H54 (cell line): ENCODE results near the gene RNU2-63P.
"Not testable (repeated sequence)": the region's sequence is repeated elsewhere in the genome, so short reads cannot be mapped to it uniquely, and the experiment has no call there.

Experiments used
- DNase-seq: peaks from one replicate; pipeline ENCODE4 v3.0.0; 2011; ENCODE audit warnings: low spot score, mixed read lengths; ENCODE audit not compliant: insufficient read length
- FAIRE-seq: peaks from 3 replicates; lab custom pipeline; 2011; peaks lifted over from hg19 to GRCh38; lab: Jason Lieb, UNC
- POLR2A ChIP-seq: IDR thresholded peaks from 2 replicates; pipeline ENCODE4 v1.6.1; 2011; ENCODE audit warnings: low read depth, mild to moderate bottlenecking, low read length

RNU2-63P gene

GRCh38 chr2:88016960-88017779 is 823 bp upstream of the RNU2-63P start:
- no peak for TF ChIP-seq POLR2A
- FAIRE-seq = no peak
- DNase-seq = peak; percentile 22

- FAIRE-seq (no peak), DNase-seq (no peak)
- TF ChIP-seq POLR2A = no peak
Measured at GRCh38 chr2:88011011-88011410, 5.3 kb downstream of the RNU2-63P start.

GRCh38 chr2:88010136-88010535 is 6.2 kb downstream of the RNU2-63P start:
- no peak for TF ChIP-seq POLR2A
- FAIRE-seq (no peak), DNase-seq (no peak)

- DNase-seq (no peak), FAIRE-seq (no peak)
- TF ChIP-seq POLR2A = no peak
Measured at GRCh38 chr2:88006912-88007439, 9.4 kb downstream of the RNU2-63P start.

GRCh38 chr2:88005776-88006175 is 10.6 kb downstream of the RNU2-63P start:
- FAIRE-seq (no peak), DNase-seq (no peak)
- TF ChIP-seq POLR2A = no peak

- FAIRE-seq = no peak
- no peak for DNase-seq
- no peak for TF ChIP-seq POLR2A
Measured at GRCh38 chr2:88003074-88003755, 13.1 kb downstream of the RNU2-63P start.

GRCh38 chr2:88002359-88002707 is 14.0 kb downstream of the RNU2-63P start:
- DNase-seq = no peak
- TF ChIP-seq POLR2A = no peak
- no peak for FAIRE-seq

GRCh38 chr2:88000474-88000873 is 15.9 kb downstream of the RNU2-63P start:
- not testable (repeated sequence) for FAIRE-seq, DNase-seq

- TF ChIP-seq POLR2A = no peak
- DNase-seq = no peak
- FAIRE-seq = no peak
Measured at GRCh38 chr2:87996570-87996969, 19.8 kb downstream of the RNU2-63P start.

- TF ChIP-seq POLR2A = no peak
- DNase-seq = no peak
- FAIRE-seq = no peak
Measured at GRCh38 chr2:87995756-87996155, 20.6 kb downstream of the RNU2-63P start.

- not testable (repeated sequence) for FAIRE-seq, DNase-seq
Measured at GRCh38 chr2:87994304-87994850, 22.0 kb downstream of the RNU2-63P start.

GRCh38 chr2:87992569-87992968 is 23.8 kb downstream of the RNU2-63P start:
- DNase-seq, FAIRE-seq: not testable (repeated sequence)

GRCh38 chr2:87987473-87987872 is 28.9 kb downstream of the RNU2-63P start:
- FAIRE-seq = not testable (repeated sequence)

GRCh38 chr2:87985902-87986301 is 30.4 kb downstream of the RNU2-63P start:
- not testable (repeated sequence) for DNase-seq, FAIRE-seq

More at GRCh38 chr2:87987473-87987872, 28.9 kb downstream of the RNU2-63P start:
- not testable (repeated sequence) for DNase-seq

- DNase-seq, FAIRE-seq: not testable (repeated sequence)
Measured at GRCh38 chr2:87981182-87981581, 35.2 kb downstream of the RNU2-63P start.

- not testable (repeated sequence) for FAIRE-seq, DNase-seq
Measured at GRCh38 chr2:87972385-87972784, 44.0 kb downstream of the RNU2-63P start.
